ENCODE measurements around the gene RRAGA.

DNA sequence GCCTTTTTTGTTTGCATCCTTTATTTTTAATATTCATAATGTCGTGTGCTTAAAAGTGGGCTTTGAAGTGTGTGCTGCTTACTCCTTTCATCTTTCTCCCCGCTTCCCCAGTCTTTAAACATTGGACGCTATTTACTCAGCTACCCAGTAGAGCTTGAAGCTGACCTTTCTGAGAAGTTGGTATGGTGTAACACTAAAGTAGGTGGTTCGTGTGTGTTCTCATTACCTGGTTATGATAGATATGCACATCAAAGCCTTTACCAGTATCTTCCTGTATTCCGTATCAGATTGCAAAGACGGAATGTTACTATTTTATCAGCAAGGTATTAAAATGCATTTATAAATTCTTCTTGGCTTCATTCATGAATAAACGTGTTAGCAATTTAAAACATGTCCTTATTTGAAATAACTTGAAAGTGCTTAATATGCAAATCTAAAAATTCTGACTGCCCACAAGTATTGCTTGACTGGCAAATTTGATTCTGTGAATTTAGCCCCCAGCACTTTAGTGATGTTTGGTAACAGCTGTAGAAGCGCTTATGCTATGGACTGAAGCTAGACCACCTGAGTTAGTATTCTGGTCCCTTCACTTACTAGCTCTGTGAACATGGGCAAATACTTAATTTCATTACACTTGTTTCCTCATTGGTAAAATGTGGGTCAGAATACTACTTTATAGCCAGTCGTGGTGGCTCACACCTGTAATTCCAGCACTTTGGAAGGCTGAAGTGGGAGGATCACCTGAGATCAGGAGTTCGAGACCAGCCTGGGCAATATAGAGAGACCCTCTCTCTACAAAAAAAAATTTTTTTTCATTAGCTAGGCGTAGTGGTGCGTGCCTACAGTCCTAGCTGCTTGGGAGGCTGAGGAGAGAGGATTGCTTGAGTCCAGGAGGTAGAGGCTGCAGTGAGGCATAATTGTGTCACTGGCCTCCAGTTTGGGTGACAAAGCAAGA is 1.7 kb downstream of the RRAGA start:
- no peak for TF ChIP-seq POLR2AphosphoS5 (IDR thresholded peaks at IDR 0.05; ENCODE audit: insufficient read depth in 1 of 2, low read depth in 1 of 2)
- TF ChIP-seq, protein P1, sequence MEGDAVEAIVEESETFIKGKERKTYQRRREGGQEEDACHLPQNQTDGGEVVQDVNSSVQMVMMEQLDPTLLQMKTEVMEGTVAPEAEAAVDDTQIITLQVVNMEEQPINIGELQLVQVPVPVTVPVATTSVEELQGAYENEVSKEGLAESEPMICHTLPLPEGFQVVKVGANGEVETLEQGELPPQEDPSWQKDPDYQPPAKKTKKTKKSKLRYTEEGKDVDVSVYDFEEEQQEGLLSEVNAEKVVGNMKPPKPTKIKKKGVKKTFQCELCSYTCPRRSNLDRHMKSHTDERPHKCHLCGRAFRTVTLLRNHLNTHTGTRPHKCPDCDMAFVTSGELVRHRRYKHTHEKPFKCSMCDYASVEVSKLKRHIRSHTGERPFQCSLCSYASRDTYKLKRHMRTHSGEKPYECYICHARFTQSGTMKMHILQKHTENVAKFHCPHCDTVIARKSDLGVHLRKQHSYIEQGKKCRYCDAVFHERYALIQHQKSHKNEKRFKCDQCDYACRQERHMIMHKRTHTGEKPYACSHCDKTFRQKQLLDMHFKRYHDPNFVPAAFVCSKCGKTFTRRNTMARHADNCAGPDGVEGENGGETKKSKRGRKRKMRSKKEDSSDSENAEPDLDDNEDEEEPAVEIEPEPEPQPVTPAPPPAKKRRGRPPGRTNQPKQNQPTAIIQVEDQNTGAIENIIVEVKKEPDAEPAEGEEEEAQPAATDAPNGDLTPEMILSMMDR (IDR thresholded peaks at IDR 0.05), result no peak

Measured in vagina (tissue), 2 donors.